Chondrocyte (in vitro differentiated cells): ENCODE results near the gene IL16. TPM values are rescaled to one million over a fixed set of nuclear protein-coding genes. Genes with fewer than 3 reads are reported as not detected.

Experiments
- DNase-seq: peaks from one replicate; pipeline ENCODE4 v3.0.0; 2021; ENCODE audit warnings: mixed read lengths, low spot score
- H3K27ac Mint-ChIP-seq: one replicate; pipeline ENCODE4 v1.8.0; 2021; ENCODE audit warnings: mild to moderate bottlenecking, moderate library complexity, mixed read lengths; ENCODE audit not compliant: unreplicated experiment
- H3K27me3 Mint-ChIP-seq: 2 replicates; pipeline ENCODE4 v1.8.0; 2021; ENCODE audit warnings: low read depth, mixed read lengths
- H3K36me3 Mint-ChIP-seq: 2 replicates; pipeline ENCODE4 v1.8.0; 2021; ENCODE audit warnings: low read depth, mixed read lengths
- H3K4me1 Mint-ChIP-seq: 2 replicates; pipeline ENCODE4 v1.8.0; 2021; ENCODE audit warnings: low read depth, mild to moderate bottlenecking, mixed read lengths
- H3K4me3 Mint-ChIP-seq: one replicate; pipeline ENCODE4 v1.8.0; 2021; ENCODE audit warnings: mild to moderate bottlenecking, moderate library complexity, mixed read lengths; ENCODE audit not compliant: unreplicated experiment
- H3K9me3 Mint-ChIP-seq: 2 replicates; pipeline ENCODE4 v1.8.0; 2021; ENCODE audit warnings: low read depth, mixed read lengths
- total RNA-seq: library from RNA; stranded (reverse); gene quantifications from 3 replicates; pipeline ENCODE4 v1.2.1, GENCODE V29; 2021
- TF ChIP-seq, protein P1 (sequence below): fragments of 200-600 bp; sonication (generic); IDR thresholded peaks from 2 replicates; pipeline ENCODE4 v1.5.0; 2021; ENCODE audit warnings: antibody characterized with exemption, mild to moderate bottlenecking, moderate library complexity

The IL16 gene
- total RNA-seq, 1 donor from 2014 or later, result 2.0 TPM

DNA sequence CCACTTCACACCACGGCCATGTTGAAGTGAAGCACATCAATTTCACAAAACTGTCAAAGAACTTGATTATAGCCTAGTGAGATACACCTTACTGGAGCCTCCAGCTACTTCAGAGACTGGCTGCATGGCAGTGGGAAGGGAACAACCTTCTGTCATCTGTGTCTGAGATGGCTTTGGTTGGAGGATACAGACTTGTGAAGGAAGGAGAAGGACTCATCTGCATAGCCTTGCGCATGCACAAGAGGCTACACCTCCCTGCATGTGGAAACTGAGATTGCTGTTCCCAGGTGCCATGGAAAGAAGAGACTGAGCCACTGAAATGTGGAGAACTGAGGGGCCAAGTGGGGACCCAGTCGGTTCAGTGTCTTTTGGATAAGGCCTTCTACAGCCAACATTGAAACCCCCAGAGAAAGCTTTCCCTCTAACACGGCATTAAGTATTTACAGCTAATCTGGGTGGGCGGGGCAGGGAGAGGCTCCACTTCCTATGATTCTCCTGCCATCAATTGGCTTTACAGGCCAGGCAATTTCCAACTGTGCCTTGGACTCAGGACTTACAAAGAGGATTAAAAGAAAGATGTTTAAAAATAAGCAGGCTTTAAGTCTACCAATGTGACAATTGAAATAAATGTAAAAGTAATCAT is 58.8 kb downstream of the IL16 start:
- Mint-ChIP-seq H3K4me1 (peaks cover 9% of the 10 kb centered on the region), H3K4me3 (no peak overlapping the region)

DNA sequence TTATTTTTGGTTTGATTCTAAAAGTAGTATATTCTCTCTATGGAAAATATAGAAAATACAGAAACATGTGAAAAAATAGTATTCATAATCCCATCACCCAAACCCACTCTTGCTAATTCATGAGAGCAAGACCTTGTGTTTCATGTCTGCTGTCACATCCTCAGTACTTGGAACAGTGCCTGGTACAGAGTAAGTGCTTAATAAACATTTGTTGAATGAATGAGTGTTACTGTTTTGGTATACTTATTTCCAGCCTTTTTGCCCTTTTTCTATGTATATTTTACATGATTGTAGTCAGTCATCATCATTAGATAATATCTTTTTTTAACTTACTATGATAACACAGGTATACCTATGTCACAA is 59.3 kb downstream of the IL16 start:
- peaks cover 9% of the 10 kb centered on the region for H3K4me1 Mint-ChIP-seq
- no peak for DNase-seq
- no peaks in the 10 kb centered on the region for H3K9me3 Mint-ChIP-seq
- no peak overlapping the region for H3K27ac Mint-ChIP-seq
- peaks cover 9% of the 10 kb centered on the region for H3K27me3 Mint-ChIP-seq
- TF ChIP-seq, protein P1, sequence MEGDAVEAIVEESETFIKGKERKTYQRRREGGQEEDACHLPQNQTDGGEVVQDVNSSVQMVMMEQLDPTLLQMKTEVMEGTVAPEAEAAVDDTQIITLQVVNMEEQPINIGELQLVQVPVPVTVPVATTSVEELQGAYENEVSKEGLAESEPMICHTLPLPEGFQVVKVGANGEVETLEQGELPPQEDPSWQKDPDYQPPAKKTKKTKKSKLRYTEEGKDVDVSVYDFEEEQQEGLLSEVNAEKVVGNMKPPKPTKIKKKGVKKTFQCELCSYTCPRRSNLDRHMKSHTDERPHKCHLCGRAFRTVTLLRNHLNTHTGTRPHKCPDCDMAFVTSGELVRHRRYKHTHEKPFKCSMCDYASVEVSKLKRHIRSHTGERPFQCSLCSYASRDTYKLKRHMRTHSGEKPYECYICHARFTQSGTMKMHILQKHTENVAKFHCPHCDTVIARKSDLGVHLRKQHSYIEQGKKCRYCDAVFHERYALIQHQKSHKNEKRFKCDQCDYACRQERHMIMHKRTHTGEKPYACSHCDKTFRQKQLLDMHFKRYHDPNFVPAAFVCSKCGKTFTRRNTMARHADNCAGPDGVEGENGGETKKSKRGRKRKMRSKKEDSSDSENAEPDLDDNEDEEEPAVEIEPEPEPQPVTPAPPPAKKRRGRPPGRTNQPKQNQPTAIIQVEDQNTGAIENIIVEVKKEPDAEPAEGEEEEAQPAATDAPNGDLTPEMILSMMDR, result no peak
- H3K4me3 Mint-ChIP-seq, result no peak overlapping the region
- H3K36me3 Mint-ChIP-seq, result no peaks in the 10 kb centered on the region

More for the DNA sequence above, 58.8 kb downstream of the IL16 start:
- Mint-ChIP-seq H3K27me3 (peaks cover 9% of the 10 kb centered on the region), H3K36me3 (no peaks in the 10 kb centered on the region), H3K9me3 (peaks cover under 1% of the 10 kb centered on the region), H3K27ac (no peak overlapping the region)
- DNase-seq, result no peak
- TF ChIP-seq, protein P1, result no peak

DNA sequence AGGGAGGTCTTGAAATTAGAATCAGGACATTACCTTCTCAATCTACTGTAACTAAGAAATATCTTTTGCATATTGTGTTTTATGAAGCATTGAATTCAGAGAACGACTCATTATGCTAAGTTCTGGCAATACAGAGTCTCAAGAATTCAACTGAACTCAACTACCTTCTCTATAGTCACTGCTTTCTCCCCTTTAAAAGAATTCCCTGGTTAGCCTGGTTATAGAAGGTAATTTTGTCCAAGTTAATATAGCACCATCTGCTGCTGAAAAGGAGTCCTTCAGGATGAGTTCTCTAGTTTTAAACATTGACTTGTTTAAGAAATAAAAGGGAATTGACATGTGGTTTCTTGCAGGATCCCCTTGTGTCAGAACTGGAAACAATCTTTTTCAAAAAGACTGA is 60.2 kb downstream of the IL16 start:
- DNase-seq, result no peak
- no peak overlapping the region for H3K27ac Mint-ChIP-seq
- no peaks in the 10 kb centered on the region for H3K36me3 Mint-ChIP-seq
- peaks cover 9% of the 10 kb centered on the region for H3K4me1 Mint-ChIP-seq
- H3K4me3 Mint-ChIP-seq, result no peak overlapping the region
- peaks cover 7% of the 10 kb centered on the region for H3K27me3 Mint-ChIP-seq
- TF ChIP-seq, protein P1, result peak; percentile 89
- no peaks in the 10 kb centered on the region for H3K9me3 Mint-ChIP-seq

DNA sequence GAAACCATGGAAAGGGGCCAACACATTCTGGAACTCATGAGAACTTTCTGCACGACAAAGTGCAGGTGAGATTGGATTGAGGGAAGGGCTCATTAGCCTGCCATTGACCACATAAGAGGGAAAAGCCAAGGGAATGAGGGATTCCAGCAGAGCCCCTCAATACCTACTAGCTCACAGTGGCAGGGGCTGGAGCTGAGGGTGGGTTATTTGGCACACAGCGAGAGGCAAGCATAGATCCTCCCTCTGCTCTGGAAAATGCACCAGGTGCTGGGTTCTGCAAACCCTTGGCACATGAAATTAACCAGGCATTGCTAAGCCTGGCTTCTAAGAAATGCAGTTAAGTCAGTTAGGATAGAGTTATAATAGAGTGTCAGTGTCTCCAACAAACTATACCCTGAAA is 60.8 kb downstream of the IL16 start:
- no peaks in the 10 kb centered on the region for H3K36me3 Mint-ChIP-seq
- H3K4me1 Mint-ChIP-seq, result peaks cover 9% of the 10 kb centered on the region
- TF ChIP-seq, protein P1, result no peak
- no peaks in the 10 kb centered on the region for H3K9me3 Mint-ChIP-seq
- no peak overlapping the region for H3K4me3 Mint-ChIP-seq
- peaks cover 6% of the 10 kb centered on the region for H3K27me3 Mint-ChIP-seq
- no peak overlapping the region for H3K27ac Mint-ChIP-seq
- no peak for DNase-seq

DNA sequence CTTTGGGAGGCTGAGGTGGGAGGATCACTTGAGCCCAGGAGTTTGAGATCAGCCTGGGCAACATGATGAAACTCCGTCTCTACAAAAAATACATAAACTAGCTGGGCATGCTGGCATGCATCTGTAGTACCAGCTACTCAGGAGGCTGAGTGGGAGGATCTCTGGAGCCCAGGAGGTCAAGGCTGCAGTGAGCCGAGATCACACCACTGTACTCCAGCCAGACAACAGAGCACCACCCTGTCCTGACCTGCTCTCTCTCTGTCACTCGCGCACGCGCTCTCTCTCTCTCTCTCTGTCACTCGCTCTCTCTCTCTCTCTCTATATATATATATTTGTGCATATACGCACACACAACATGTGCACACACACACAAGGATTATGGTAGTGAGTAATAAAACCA is 61.8 kb downstream of the IL16 start:
- TF ChIP-seq, protein P1, result no peak
- Mint-ChIP-seq H3K36me3 (no peaks in the 10 kb centered on the region), H3K27ac (no peak overlapping the region), H3K4me3 (no peak overlapping the region), H3K27me3 (peaks cover 6% of the 10 kb centered on the region), H3K9me3 (no peaks in the 10 kb centered on the region), H3K4me1 (peaks cover 9% of the 10 kb centered on the region)
- no peak for DNase-seq
